ENCODE data around the gene SPAG4.

The SPAG4 gene

GRCh38 chr20:35652641-35653429, 37.2 kb downstream of the SPAG4 start:
- no peak for DNase-seq (ENCODE audit: low read depth in 3 of 3)

GRCh38 chr20:35653430-35653734, 37.8 kb downstream of the SPAG4 start:
- DNase-seq (ENCODE audit: low read depth in 3 of 3) = no peak

- DNase-seq (ENCODE audit: low read depth in 3 of 3) = no peak
Observed at GRCh38 chr20:35653893-35654292, 38.3 kb downstream of the SPAG4 start.

- no peak for DNase-seq (ENCODE audit: low read depth in 3 of 3)
Observed at GRCh38 chr20:35654415-35654814, 38.8 kb downstream of the SPAG4 start.

GRCh38 chr20:35657271-35657670, 41.6 kb downstream of the SPAG4 start:
- DNase-seq (ENCODE audit: low read depth in 3 of 3) = no peak

GRCh38 chr20:35660122-35660937, 44.7 kb downstream of the SPAG4 start:
- DNase-seq (ENCODE audit: low read depth in 3 of 3) = no peak

- no peak for DNase-seq (ENCODE audit: low read depth in 3 of 3)
Observed at GRCh38 chr20:35661053-35661452, 45.4 kb downstream of the SPAG4 start.

GRCh38 chr20:35661908-35662307, 46.3 kb downstream of the SPAG4 start:
- no peak for DNase-seq (ENCODE audit: low read depth in 3 of 3)

- no peak for DNase-seq (ENCODE audit: low read depth in 3 of 3)
Observed at GRCh38 chr20:35662551-35662950, 46.9 kb downstream of the SPAG4 start.

- peak; percentile 17 to 35 (median 32) for DNase-seq (ENCODE audit: low read depth in 3 of 3)
Observed at GRCh38 chr20:35663516-35664465, 48.2 kb downstream of the SPAG4 start.

GRCh38 chr20:35664466-35665206, 49.0 kb downstream of the SPAG4 start, which contains the start of the genes CPNE1 and RBM12:
TSS of gene CPNE1 (minus strand) at chr20:35664900. CDS start at chr20:35632923, 31,977 bp downstream.
TSS of gene RBM12 (minus strand) at chr20:35664900. CDS start at chr20:35655322, 9,578 bp downstream.
- DNase-seq (ENCODE audit: low read depth in 3 of 3) = peak; percentile 80 to 87 (median 86)

GRCh38 chr20:35665949-35666288, 50.3 kb downstream of the SPAG4 start:
- no peak for DNase-seq (ENCODE audit: low read depth in 3 of 3)

GRCh38 chr20:35669221-35669620, 53.6 kb downstream of the SPAG4 start:
- DNase-seq (ENCODE audit: low read depth in 3 of 3) = no peak

- DNase-seq (ENCODE audit: low read depth in 3 of 3) = no peak
Observed at GRCh38 chr20:35669681-35670080, 54.1 kb downstream of the SPAG4 start.
